Parathyroid adenoma (tissue), 2 donors: ENCODE measurements around the gene TARS2.

ENCODE experiments used
- H2AFZ ChIP-seq: fragments of 300-600 bp; sonication (generic); one replicate; pipeline ENCODE4 v1.7.0; 2017; ENCODE audit warnings: antibody characterized with exemption, mild to moderate bottlenecking
- H3K27ac ChIP-seq: fragments of 300-600 bp; sonication (generic); one replicate; pipeline ENCODE4 v1.7.0; 2017
- H3K27me3 ChIP-seq: fragments of 300-600 bp; sonication (generic); one replicate; pipeline ENCODE4 v1.7.0; 2017; ENCODE audit warnings: low read length; ENCODE audit not compliant: control insufficient read depth, insufficient read depth
- H3K36me3 ChIP-seq: fragments of 300-600 bp; sonication (generic); one replicate; pipeline ENCODE4 v1.7.0; 2017; ENCODE audit warnings: low read length; ENCODE audit not compliant: control insufficient read depth, insufficient read depth
- H3K4me1 ChIP-seq: fragments of 300-600 bp; sonication (generic); one replicate; pipeline ENCODE4 v1.7.0; 2017; ENCODE audit warnings: control low read depth
- H3K4me2 ChIP-seq: fragments of 300-600 bp; sonication (generic); one replicate; pipeline ENCODE4 v1.7.0; 2017; ENCODE audit warnings: low read length
- H3K4me3 ChIP-seq: fragments of 300-600 bp; sonication (generic); one replicate; pipeline ENCODE4 v1.7.0; 2017; ENCODE audit warnings: low read depth, low read length
- H3K79me2 ChIP-seq: fragments of 300-600 bp; sonication (generic); one replicate; pipeline ENCODE4 v1.7.0; 2017; ENCODE audit warnings: control low read depth
- H3K9ac ChIP-seq: fragments of 300-600 bp; sonication (generic); one replicate; pipeline ENCODE4 v1.7.0; 2017; ENCODE audit warnings: mild to moderate bottlenecking
- H3K9me3 ChIP-seq: fragments of 300-600 bp; sonication (generic); one replicate; pipeline ENCODE4 v1.7.0; 2017; ENCODE audit warnings: low read length; ENCODE audit not compliant: control insufficient read depth
- TF ChIP-seq, protein P1 (sequence below): fragments of 300-600 bp; sonication (generic); IDR thresholded peaks from one replicate; pipeline ENCODE4 v1.7.0; 2017; ENCODE audit warnings: antibody characterized with exemption, mild to moderate bottlenecking
- donor health status: primary hyperparathyroidism.

TARS2 gene

GRCh38 chr1:150548632-150549495, 61.6 kb downstream of the TARS2 start, which contains the start of gene ADAMTSL4:
Gene ADAMTSL4, plus strand, starts transcription at chr1:150549408. Its CDS starts 2,881 bp downstream, at chr1:150552289.
- Histone ChIP-seq H3K9me3 (no peaks in the 10 kb centered on the region), H2AFZ (peak within 1 kb of the TSS; percentile 87), H3K4me3 (peak within 1 kb of the TSS; percentile 52), H3K36me3 (no peaks in the 10 kb centered on the region), H3K4me2 (peak within 1 kb of the TSS; percentile 76), H3K9ac (no peak within 1 kb of the TSS), H3K79me2 (no peaks in the 10 kb centered on the region), H3K27ac (no peak within 1 kb of the TSS), H3K27me3 (no peaks in the 10 kb centered on the region), H3K4me1 (no peaks in the 10 kb centered on the region)
- TF ChIP-seq, protein P1, sequence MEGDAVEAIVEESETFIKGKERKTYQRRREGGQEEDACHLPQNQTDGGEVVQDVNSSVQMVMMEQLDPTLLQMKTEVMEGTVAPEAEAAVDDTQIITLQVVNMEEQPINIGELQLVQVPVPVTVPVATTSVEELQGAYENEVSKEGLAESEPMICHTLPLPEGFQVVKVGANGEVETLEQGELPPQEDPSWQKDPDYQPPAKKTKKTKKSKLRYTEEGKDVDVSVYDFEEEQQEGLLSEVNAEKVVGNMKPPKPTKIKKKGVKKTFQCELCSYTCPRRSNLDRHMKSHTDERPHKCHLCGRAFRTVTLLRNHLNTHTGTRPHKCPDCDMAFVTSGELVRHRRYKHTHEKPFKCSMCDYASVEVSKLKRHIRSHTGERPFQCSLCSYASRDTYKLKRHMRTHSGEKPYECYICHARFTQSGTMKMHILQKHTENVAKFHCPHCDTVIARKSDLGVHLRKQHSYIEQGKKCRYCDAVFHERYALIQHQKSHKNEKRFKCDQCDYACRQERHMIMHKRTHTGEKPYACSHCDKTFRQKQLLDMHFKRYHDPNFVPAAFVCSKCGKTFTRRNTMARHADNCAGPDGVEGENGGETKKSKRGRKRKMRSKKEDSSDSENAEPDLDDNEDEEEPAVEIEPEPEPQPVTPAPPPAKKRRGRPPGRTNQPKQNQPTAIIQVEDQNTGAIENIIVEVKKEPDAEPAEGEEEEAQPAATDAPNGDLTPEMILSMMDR, result no peak

- no peak overlapping the region for H3K27ac ChIP-seq
- H3K9me3 ChIP-seq, result no peaks in the 10 kb centered on the region
- no peaks in the 10 kb centered on the region for H3K79me2 ChIP-seq
- no peaks in the 10 kb centered on the region for H3K4me1 ChIP-seq
- H3K36me3 ChIP-seq, result no peaks in the 10 kb centered on the region
- no peak overlapping the region for H3K9ac ChIP-seq
- peak overlapping the region; percentile 73 for H3K4me2 ChIP-seq
- H2AFZ ChIP-seq, result peak overlapping the region; percentile 53
- H3K4me3 ChIP-seq, result no peak overlapping the region
- H3K27me3 ChIP-seq, result no peaks in the 10 kb centered on the region
- TF ChIP-seq, protein P1, result no peak
These were observed 62.4 kb downstream of the TARS2 start for GRCh38 chr1:150549496-150550221.

DNA sequence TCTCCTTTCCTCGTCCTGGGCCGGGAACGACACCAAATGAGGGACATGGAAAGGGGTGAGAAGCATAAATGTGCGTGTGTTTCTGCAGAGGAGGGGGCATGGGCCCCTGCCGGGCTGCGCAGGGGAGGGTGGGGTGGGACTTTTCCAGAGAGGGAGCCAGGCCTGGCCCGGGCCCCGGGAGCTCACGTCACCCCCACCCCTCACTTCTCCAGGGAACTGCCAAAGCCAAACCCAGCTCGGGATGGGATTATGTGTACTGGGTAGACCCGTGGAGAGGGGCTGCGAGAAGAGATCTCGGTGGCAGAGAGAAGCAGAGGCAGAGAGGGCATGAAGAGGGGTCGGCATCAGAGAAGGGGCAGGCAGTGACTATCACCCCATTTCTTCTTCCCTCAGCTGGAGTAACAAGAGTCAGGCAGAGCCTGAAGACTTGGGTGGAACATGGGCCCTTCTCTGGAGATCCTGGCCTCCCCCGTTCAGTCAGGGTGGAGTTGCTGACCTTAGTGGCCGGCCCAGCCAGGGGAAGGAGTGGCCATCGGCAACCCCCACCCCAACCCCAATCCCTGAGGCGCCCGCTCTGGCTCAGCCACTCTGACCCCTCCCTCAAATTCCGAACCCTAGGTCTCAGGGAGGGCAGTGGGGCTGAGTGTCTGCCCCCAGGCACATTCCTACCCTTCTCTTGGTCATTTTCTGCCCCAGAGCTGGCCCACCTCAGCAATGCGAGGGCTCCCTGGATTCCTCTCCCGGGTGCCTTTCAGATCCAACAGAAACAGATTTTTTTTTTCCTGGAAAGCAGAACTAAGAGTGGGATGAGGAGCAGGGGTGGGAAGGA, 63.2 kb downstream of the TARS2 start:
- no peaks in the 10 kb centered on the region for H3K9me3 ChIP-seq
- TF ChIP-seq, protein P1, result no peak
- no peaks in the 10 kb centered on the region for H3K4me1 ChIP-seq
- H3K27me3 ChIP-seq, result no peaks in the 10 kb centered on the region
- no peak overlapping the region for H3K4me2 ChIP-seq
- no peak overlapping the region for H3K4me3 ChIP-seq
- H3K9ac ChIP-seq, result no peak overlapping the region
- no peaks in the 10 kb centered on the region for H3K79me2 ChIP-seq
- H3K36me3 ChIP-seq, result no peaks in the 10 kb centered on the region
- no peak overlapping the region for H2AFZ ChIP-seq
- no peak overlapping the region for H3K27ac ChIP-seq

DNA sequence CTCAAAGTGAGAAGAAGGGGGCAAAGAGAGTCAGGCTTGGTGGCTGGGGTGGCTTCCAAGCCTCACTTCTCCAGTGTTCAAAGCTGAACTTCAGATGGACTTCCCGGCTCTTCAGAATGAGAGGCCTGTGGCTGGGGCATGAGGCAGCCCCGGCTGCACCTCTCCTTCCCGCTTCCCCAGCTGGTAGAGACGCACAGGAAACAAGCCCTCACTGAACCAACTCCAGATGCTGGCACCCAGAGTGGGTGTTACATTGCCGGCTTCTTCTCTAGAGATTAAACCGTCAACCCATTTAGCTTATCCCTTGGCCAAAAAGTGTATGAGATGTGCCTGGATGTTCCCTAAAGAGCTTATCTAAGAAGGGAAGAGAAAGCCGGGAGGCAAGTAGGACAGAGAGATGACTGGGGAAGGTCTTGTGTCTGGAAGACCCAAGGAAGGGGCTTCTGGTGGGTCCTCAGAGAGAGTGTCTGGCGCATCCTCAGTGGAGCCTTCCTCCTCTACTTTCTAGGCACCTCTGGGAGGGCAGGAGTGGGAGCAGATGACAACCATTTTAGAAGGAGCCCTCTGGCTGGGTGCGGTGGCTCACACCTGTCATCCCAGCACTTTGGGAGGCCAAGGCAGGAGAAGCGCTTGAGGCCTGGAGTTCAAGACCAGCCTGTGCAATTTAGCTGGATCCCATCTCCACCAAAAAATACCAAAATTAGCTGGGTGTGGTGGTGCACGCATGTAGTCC, 64.0 kb downstream of the TARS2 start:
- TF ChIP-seq, protein P1, result no peak
- no peak overlapping the region for H3K27ac ChIP-seq
- H3K27me3 ChIP-seq, result no peaks in the 10 kb centered on the region
- no peaks in the 10 kb centered on the region for H3K79me2 ChIP-seq
- no peaks in the 10 kb centered on the region for H3K36me3 ChIP-seq
- H3K9ac ChIP-seq, result no peak overlapping the region
- H2AFZ ChIP-seq, result no peak overlapping the region
- H3K4me1 ChIP-seq, result no peaks in the 10 kb centered on the region
- no peaks in the 10 kb centered on the region for H3K9me3 ChIP-seq
- no peak overlapping the region for H3K4me2 ChIP-seq
- H3K4me3 ChIP-seq, result no peak overlapping the region
